ENCODE measurements around the gene CD84. TPM values are rescaled to one million over a fixed set of nuclear protein-coding genes. Genes with fewer than 3 reads are reported as not detected.

The CD84 gene
- total RNA-seq, 2 experiments from 2014 or later = 18.1 to 20.1 TPM

- no peak for DNase-seq
- no peak for ATAC-seq
- H3K9me3 Mint-ChIP-seq = peaks cover 4% of the 10 kb centered on the region
- H3K27ac Mint-ChIP-seq = peak overlapping the region; percentile 94
- CTCF ChIA-PET = interaction anchor here (1.3 kb wide), 1 partner anchor 11 kb away, joined by 5 read pairs; no protein-coding TSS in a partner anchor
- no peak overlapping the region for H3K4me3 Mint-ChIP-seq
- POLR2A ChIA-PET = interaction anchor here (1.4 kb wide), 1 partner anchor 10 kb away, joined by 4 read pairs; no protein-coding TSS in a partner anchor
- peaks cover 90% of the 10 kb centered on the region for H3K4me1 Mint-ChIP-seq (ENCODE audit: low read depth)
- TF ChIP-seq, protein P1, sequence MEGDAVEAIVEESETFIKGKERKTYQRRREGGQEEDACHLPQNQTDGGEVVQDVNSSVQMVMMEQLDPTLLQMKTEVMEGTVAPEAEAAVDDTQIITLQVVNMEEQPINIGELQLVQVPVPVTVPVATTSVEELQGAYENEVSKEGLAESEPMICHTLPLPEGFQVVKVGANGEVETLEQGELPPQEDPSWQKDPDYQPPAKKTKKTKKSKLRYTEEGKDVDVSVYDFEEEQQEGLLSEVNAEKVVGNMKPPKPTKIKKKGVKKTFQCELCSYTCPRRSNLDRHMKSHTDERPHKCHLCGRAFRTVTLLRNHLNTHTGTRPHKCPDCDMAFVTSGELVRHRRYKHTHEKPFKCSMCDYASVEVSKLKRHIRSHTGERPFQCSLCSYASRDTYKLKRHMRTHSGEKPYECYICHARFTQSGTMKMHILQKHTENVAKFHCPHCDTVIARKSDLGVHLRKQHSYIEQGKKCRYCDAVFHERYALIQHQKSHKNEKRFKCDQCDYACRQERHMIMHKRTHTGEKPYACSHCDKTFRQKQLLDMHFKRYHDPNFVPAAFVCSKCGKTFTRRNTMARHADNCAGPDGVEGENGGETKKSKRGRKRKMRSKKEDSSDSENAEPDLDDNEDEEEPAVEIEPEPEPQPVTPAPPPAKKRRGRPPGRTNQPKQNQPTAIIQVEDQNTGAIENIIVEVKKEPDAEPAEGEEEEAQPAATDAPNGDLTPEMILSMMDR (IDR thresholded peaks at IDR 0.05) = no peak
- H3K27me3 Mint-ChIP-seq = no peaks in the 10 kb centered on the region
- peaks cover 44% of the 10 kb centered on the region for H3K36me3 Mint-ChIP-seq (ENCODE audit: low read depth)
- intact Hi-C loops (cut with micrococcal nuclease) = no loop called here
Observed at GRCh38 chr1:160570840-160571239, 8.5 kb downstream of the CD84 start.

DNA sequence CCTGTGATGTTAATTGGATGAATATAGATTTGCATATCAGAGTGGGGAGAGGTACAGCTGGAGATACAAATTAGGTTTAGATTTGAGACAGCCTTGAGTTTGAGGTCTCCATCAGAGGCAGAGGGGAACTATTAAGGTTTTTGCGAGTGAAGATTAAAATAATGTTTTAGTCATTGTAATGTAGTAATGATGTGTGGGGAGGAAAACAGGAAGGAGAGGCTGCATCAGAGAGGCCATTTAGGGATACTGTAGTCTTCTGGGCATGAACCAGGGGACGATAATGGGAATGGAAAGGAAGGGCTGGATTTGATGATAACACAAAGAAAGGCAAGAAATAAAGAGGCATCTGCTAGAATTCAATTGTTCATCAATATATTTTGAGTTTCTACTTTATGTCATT is 9.5 kb downstream of the CD84 start:
- TF ChIP-seq, protein P1 (IDR thresholded peaks at IDR 0.05) = no peak
- no peak for DNase-seq
- CTCF ChIA-PET = interaction anchor here (0.7 to 1.3 kb wide), 4 partner anchors 10 to 28 kb away, joined by 3 to 5 read pairs (median 4); no protein-coding TSS in a partner anchor
- peak overlapping the region; percentile 7 for H3K4me3 Mint-ChIP-seq
- H3K27me3 Mint-ChIP-seq = no peaks in the 10 kb centered on the region
- peak overlapping the region; percentile 96 for H3K27ac Mint-ChIP-seq
- POLR2A ChIA-PET = interaction anchor here (1.1 kb wide), 1 partner anchor 38 kb away, joined by 4 read pairs; no protein-coding TSS in a partner anchor
- H3K9me3 Mint-ChIP-seq = peaks cover 7% of the 10 kb centered on the region
- H3K36me3 Mint-ChIP-seq (ENCODE audit: low read depth) = peaks cover 44% of the 10 kb centered on the region
- ATAC-seq = no peak
- peaks cover 90% of the 10 kb centered on the region for H3K4me1 Mint-ChIP-seq (ENCODE audit: low read depth)
- intact Hi-C loops (cut with micrococcal nuclease) = no loop called here

DNA sequence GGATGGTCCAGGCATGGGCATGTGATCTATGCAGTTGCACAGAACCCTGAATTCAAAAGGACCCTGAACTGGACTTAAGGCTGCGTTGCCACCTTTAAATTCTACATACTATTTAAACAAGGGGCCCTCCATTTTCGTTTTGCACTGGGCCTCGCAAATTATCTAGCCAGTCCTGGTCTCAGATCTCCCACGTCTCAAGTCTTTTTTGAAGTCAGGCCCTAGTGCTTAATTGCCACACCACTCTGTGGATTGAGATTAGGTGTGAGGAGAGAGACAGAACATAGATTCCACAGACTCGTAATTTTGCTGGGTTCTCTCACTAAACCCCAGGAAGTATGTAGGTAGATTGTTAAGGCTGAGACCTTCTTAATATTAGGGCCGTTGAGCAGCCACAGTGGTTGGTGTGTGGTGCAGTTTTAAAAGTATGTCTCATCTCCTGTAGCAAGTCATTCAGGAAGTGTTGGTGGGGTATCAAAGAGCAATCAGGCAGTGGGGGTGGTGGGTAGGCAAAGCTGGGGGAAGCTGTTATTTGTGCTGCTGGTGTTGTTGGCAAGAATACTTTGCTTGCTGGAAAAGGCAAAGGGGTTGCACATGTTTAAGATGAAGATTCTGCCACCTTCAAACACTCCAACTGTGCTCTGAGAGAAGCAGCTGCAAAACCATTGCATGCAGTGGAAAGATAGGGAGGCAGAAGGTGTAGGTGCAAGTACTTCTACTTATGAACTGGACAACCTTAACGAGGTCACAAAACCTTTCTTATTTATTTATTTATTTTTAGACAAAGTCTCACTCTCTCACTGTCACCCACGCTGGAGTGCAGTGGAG is 11.2 kb downstream of the CD84 start:
- TF ChIP-seq, protein P1 (IDR thresholded peaks at IDR 0.05) = no peak
- DNase-seq = peak; percentile 92
- intact Hi-C loops (cut with micrococcal nuclease) = no loop called here
- H3K36me3 Mint-ChIP-seq (ENCODE audit: low read depth) = peaks cover 57% of the 10 kb centered on the region
- peaks cover 89% of the 10 kb centered on the region for H3K4me1 Mint-ChIP-seq (ENCODE audit: low read depth)
- peak; percentile 94 for ATAC-seq
- H3K9me3 Mint-ChIP-seq = peaks cover 13% of the 10 kb centered on the region
- H3K27me3 Mint-ChIP-seq = no peaks in the 10 kb centered on the region
- ChIA-PET CTCF (interaction anchor here (1.4 kb wide), 1 partner anchor 38 kb away, joined by 3 read pairs; no protein-coding TSS in a partner anchor), POLR2A (interaction anchor here (0.8 to 1.9 kb wide), 5 partner anchors 10 to 38 kb away, joined by 3 to 10 read pairs (median 4); partner anchors contain the start of gene CD84)
- peak overlapping the region; percentile 51 for H3K4me3 Mint-ChIP-seq
- H3K27ac Mint-ChIP-seq = peak overlapping the region; percentile 96

DNA sequence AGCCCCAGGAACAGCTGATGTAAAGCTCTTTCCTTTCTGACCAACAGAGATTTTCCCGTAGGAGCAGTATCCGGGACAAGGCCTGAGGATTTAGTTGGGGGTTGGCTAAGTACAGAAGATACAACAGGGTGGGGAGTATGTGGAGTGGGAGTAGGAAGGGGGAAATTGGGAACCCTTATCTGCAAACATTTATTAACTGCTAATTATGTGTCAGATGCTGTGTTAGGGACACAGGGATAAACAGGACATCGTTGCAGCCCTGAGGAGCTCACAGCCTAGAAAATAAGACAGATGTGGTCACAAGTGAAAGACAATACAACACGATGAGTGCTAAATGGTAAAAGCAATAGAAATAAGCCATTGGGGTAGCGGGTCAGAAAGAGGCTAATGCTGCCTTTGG is 12.0 kb downstream of the CD84 start:
- Mint-ChIP-seq H3K9me3 (peaks cover 20% of the 10 kb centered on the region), H3K27me3 (no peaks in the 10 kb centered on the region), H3K4me1 (ENCODE audit: low read depth) (peaks cover 87% of the 10 kb centered on the region), H3K27ac (peak overlapping the region; percentile 96), H3K4me3 (peak overlapping the region; percentile 51), H3K36me3 (ENCODE audit: low read depth) (peaks cover 61% of the 10 kb centered on the region)
- ATAC-seq = no peak
- POLR2A ChIA-PET = interaction anchor here (1.1 to 1.9 kb wide), 3 partner anchors 13 to 111 kb away, joined by 3 to 4 read pairs (median 3); no protein-coding TSS in a partner anchor
- TF ChIP-seq, protein P1 (IDR thresholded peaks at IDR 0.05) = no peak
- CTCF ChIA-PET = interaction anchor here (0.7 to 2.3 kb wide), 2 partner anchors 8 to 10 kb away, joined by 3 to 9 read pairs; no protein-coding TSS in a partner anchor
- DNase-seq = no peak
- intact Hi-C loops (cut with micrococcal nuclease) = no loop called here

All from activated CD8-positive, alpha-beta T cell treated with anti-CD3 and anti-CD28 coated beads for 36 hours (primary cell).